ENCODE measurements around the gene RFTN2.

Gene RFTN2

DNA sequence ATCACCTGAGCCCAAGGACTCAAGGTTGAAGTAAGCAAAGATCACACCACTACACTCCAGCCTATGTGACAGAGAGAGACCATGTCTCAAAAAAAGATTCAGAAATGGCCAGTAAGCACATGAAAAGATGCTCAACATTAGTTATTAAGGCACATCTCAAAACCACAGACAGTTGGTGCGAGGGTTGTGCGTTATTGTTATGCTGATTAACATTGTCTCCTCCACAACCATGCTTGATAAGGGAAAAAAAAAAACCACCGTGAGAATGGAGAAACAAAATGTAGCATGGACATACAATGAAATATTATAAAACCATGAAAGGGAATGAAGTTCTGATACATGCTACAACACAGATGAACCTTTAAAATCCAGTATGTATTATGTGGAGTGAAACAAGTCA lies 132.2 kb downstream of the RFTN2 start:
- DNase-seq (ENCODE audit: low read depth) = no peak

DNA sequence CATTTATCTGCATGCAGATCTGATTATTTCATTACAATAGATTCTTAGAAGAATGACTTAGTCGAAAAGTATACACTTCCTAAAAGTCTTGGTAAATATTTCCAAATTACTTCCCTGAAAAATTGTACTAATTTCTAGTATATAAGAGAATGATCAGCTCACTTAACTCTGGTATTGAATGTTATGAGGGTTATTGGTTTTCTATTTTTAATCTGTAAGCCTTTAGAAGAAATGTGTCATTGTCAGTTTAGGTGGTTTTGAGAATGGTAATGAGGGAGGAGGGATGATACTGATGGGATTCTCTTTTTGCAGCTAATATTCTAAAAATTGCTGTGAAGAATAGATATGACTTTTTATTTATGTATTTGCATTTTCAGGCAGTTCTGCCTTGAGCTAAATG lies 135.7 kb downstream of the RFTN2 start:
- no peak for DNase-seq (ENCODE audit: low read depth)

DNA sequence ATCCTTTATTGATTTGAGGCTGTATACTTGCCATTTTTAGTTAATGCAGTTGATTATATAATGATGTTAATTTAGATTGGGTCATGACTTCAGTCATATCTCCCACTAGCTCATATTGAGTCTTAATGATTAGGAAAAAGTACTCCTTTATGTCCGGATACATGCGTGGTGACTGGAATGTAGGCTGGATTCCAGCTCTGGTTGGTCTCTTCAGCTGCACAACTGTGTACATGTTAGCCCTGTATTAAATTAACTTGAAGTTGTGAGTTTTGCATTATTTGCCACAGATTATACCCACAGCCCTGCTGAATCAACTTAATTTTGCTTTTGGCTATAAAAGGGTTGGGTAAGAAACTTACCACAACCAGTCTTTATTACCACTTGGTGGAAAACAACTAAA lies 137.0 kb downstream of the RFTN2 start:
- no peak for DNase-seq (ENCODE audit: low read depth)

Measured in activated gamma-delta T cell treated with anti-CD3 and anti-CD28 coated beads, Interleukin-2, amount 50 U/mL, for 16 hours (primary cell).